H7 (cell line): ENCODE data around the gene TRAF3IP3. TPM values are rescaled to one million over a fixed set of nuclear protein-coding genes. Genes with fewer than 3 reads are reported as not detected.

Source experiments
- DNase-seq: peaks from one replicate; pipeline ENCODE4 v3.0.0; 2012
- H3K27me3 ChIP-seq: 2 replicates; pipeline ENCODE4 v1.6.0; 2011; ENCODE audit warnings: mild to moderate bottlenecking, low read length; ENCODE audit not compliant: control insufficient read depth, insufficient read depth
- H3K36me3 ChIP-seq: replicated peaks from 2 replicates; pipeline ENCODE4 v1.5.1; 2011; ENCODE audit warnings: low read length; ENCODE audit not compliant: control insufficient read depth, insufficient read depth
- H3K4me3 ChIP-seq: 2 replicates; pipeline ENCODE4 v1.5.1; 2011; ENCODE audit warnings: low read depth, mild to moderate bottlenecking, control low read depth, low read length, moderate library complexity; ENCODE audit not compliant: insufficient read depth
- total RNA-seq: library from RNA; depleted of rRNA; stranded (reverse); fragments of >200 nt; shearing (Covaris generic); gene quantifications from 2 replicates; pipeline ENCODE4 v1.2.3, GENCODE V29; 2014

The TRAF3IP3 gene
- total RNA-seq, 1 experiment from 2014 or later, result not detected

GRCh38 chr1:209768354-209768774 lies 12.5 kb downstream of the TRAF3IP3 start:
- Histone ChIP-seq H3K27me3 (no peaks in the 10 kb centered on the region; the same call in 1 of the 2 replicates), H3K4me3 (no peak overlapping the region), H3K36me3 (no peaks in the 10 kb centered on the region)
- DNase-seq, result no peak

DNA sequence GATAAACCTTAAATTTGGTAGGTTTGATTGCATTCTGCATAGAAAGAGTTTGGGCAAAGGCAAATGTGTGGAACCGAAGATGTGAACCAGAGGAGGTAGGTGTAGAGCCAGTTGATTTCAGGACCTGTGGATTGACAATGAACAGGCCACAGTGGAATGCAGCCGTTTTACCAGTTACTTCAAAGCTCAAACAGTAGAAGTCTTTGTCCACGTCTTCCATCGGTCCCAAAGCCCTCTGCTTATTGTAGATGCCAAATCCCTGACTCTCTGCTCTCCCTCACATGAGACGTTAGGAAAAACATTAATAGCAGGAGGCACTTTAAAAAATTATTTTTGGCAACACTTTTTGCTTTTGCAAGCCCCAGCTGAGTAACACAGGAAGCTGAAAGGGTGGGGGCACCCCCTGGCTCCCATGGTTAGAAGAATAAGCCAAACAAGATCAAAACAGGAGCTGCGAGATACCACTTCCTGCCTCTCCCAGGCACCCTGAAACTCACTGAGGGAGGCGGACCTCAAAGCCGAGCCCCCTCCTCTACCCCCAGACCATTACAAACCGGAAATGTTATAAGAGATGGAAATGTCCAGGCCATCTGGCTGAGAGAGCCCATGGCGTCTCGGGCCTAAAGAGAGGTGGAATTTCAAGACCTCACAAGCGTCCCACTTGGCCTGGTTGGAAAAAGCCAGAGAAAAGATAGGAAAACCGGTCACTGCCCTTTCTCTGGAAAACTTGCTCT lies 13.5 kb downstream of the TRAF3IP3 start:
- no peak for DNase-seq
- Histone ChIP-seq H3K36me3 (no peaks in the 10 kb centered on the region), H3K27me3 (no peaks in the 10 kb centered on the region; the same call in 1 of the 2 replicates), H3K4me3 (no peak overlapping the region)

- H3K4me3 ChIP-seq, result no peak overlapping the region
- no peak for DNase-seq
- no peaks in the 10 kb centered on the region; the same call in 1 of the 2 replicates for H3K27me3 ChIP-seq
- H3K36me3 ChIP-seq, result no peaks in the 10 kb centered on the region
Measured at GRCh38 chr1:209769971-209770370, 14.1 kb downstream of the TRAF3IP3 start.

DNA sequence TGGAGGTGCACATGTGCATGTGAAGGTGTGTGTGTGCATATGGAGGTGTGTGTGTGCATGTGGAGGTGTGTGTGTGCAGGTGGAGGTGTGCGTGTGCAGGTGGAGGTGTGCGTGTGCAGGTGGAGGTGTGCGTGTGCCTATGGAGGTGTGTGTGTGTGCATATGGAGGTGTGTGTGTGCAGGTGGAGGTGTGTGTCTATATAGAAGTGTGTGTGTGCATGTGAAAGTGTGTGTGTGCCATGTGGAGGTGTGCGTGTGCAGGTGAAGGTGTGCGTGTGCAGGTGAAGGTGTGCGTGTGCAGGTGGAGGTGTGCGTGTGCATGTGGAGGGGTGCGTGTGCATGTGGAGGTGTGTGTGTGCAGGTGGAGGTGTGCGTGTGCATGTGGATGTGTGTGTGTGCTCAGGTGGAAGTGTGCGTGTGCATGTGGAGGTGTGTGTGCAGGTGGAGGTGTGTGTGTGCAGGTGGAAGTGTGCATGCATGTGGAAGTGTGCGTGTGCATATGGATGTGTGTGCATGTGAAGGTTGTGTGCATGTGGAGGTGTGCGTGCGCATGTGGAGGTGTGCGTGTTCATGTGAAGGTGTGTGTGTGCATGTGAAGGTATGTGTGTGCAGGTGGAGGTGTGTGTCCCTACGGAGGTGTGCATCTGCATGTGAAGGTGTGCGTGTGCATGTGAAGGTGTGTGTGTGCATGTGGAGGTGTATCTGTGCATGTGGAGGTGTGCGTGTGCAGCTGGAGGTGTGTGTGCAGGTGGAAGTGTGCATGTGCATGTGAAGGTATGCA lies 15.0 kb downstream of the TRAF3IP3 start:
- Histone ChIP-seq H3K4me3 (no peak overlapping the region), H3K27me3 (no peaks in the 10 kb centered on the region; the same call in 1 of the 2 replicates), H3K36me3 (no peaks in the 10 kb centered on the region)
- no peak for DNase-seq

DNA sequence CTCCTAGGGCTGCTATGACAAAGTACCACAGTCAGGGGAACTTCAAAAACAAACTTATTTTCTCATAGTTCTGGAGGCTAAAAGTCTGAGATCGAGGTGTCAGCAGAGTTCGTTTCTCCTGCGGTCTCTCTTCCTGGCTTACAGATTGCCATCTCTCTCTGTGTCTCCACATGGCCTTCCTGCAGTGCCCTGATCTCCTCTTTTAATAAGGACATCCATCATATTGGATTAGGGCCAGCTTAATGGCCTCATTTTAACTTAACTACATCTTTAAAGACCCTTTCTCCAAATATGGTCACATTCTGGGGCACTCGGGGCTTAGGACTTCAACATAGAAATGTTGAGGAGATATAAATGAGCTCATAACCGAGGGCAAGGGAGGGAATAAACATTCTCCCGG lies 16.3 kb downstream of the TRAF3IP3 start:
- no peak overlapping the region for H3K4me3 ChIP-seq
- H3K27me3 ChIP-seq, result no peaks in the 10 kb centered on the region; the same call in 1 of the 2 replicates
- DNase-seq, result no peak
- H3K36me3 ChIP-seq, result no peaks in the 10 kb centered on the region

- no peaks in the 10 kb centered on the region for H3K36me3 ChIP-seq
- DNase-seq, result no peak
- no peak overlapping the region for H3K4me3 ChIP-seq
- no peaks in the 10 kb centered on the region; the same call in 1 of the 2 replicates for H3K27me3 ChIP-seq
Measured at GRCh38 chr1:209774592-209774991, 18.7 kb downstream of the TRAF3IP3 start.

- DNase-seq, result no peak
- Histone ChIP-seq H3K36me3 (no peaks in the 10 kb centered on the region), H3K27me3 (no peaks in the 10 kb centered on the region; the same call in 1 of the 2 replicates), H3K4me3 (no peak overlapping the region)
Measured at GRCh38 chr1:209775678-209776077, 19.8 kb downstream of the TRAF3IP3 start.

GRCh38 chr1:209777587-209777986 lies 21.7 kb downstream of the TRAF3IP3 start:
- Histone ChIP-seq H3K27me3 (no peaks in the 10 kb centered on the region; the same call in 1 of the 2 replicates), H3K36me3 (no peaks in the 10 kb centered on the region), H3K4me3 (no peak overlapping the region)
- DNase-seq, result no peak

DNA sequence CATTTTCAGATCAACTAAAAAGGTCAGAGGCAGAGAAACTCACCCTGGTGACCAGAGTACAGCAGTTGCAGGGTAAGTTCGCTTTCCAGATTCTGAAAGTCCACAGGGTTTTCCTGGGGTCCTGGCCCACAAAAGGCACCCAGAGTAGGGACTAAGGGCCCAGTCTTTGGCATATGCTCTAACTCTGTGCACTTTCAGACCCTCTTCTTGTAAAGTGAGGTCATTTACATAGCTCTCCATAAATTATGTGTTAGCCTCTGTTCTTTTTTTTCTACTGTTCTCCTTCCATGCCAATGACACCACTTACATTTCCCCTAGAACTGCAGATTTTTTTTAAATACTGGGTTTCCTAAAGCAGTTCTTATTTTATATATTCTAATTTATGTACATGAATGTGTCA lies 22.2 kb downstream of the TRAF3IP3 start:
- no peak for DNase-seq
- no peaks in the 10 kb centered on the region; the same call in 1 of the 2 replicates for H3K27me3 ChIP-seq

DNA sequence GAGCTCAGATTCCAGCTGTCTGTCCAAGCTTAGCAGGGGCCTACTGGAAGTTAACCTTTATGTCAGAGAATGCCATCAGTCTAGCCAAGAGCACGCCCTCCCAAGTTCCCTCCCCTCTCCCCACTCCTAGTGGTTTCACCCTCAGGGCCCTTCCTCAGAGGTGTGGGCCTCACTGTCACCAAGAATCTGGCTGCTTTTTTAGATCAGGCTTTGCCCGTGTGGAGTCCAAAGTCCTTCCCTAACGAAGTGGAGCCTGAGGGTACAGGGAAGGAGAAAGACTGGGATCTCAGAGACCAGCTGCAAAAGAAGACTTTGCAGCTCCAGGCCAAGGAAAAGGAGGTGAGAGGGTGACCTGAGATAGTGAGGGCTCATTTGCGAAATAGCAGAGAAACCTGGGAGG lies 24.4 kb downstream of the TRAF3IP3 start:
- Histone ChIP-seq H3K4me3 (no peak overlapping the region), H3K36me3 (no peaks in the 10 kb centered on the region), H3K27me3 (no peaks in the 10 kb centered on the region; the same call in 1 of the 2 replicates)
- no peak for DNase-seq

More for the DNA sequence above, 22.2 kb downstream of the TRAF3IP3 start:
- Histone ChIP-seq H3K4me3 (no peak overlapping the region), H3K36me3 (no peaks in the 10 kb centered on the region)

GRCh38 chr1:209783386-209783785 lies 27.5 kb downstream of the TRAF3IP3 start:
- Histone ChIP-seq H3K27me3 (peaks cover 6% of the 10 kb centered on the region; the same call in 1 of the 2 replicates), H3K4me3 (no peak overlapping the region), H3K36me3 (no peaks in the 10 kb centered on the region; the same call in 1 of the 2 replicates)
- DNase-seq, result no peak

- Histone ChIP-seq H3K36me3 (peaks cover 4% of the 10 kb centered on the region), H3K27me3 (peaks cover 7% of the 10 kb centered on the region; the same call in 1 of the 2 replicates), H3K4me3 (peak within 1 kb of the TSS; percentile 58)
- peak; percentile 98 for DNase-seq
Measured at GRCh38 chr1:209784265-209785169, 28.7 kb downstream of the TRAF3IP3 start, which contains the start of gene C1orf74. Gene C1orf74, minus strand, starts transcription at chr1:209784559. Its CDS starts 925 bp downstream, at chr1:209783634.

- peaks cover 7% of the 10 kb centered on the region; the same call in 1 of the 2 replicates for H3K27me3 ChIP-seq
- DNase-seq, result no peak
- no peak overlapping the region for H3K4me3 ChIP-seq
- H3K36me3 ChIP-seq, result peaks cover 6% of the 10 kb centered on the region
Measured at GRCh38 chr1:209785592-209785991, 29.7 kb downstream of the TRAF3IP3 start.

GRCh38 chr1:209786146-209786545 lies 30.3 kb downstream of the TRAF3IP3 start:
- no peak for DNase-seq
- Histone ChIP-seq H3K4me3 (no peak overlapping the region), H3K36me3 (peaks cover 7% of the 10 kb centered on the region), H3K27me3 (peaks cover 7% of the 10 kb centered on the region; the same call in 1 of the 2 replicates)
